ENCODE results near the gene JUP. TPM values are rescaled to one million over a fixed set of nuclear protein-coding genes. Genes with fewer than 3 reads are reported as not detected.

Gene JUP
- total and polyA plus RNA-seq, 2 of the 13 experiments (the other 11 are each of a cell fraction or from before 2014, with no cell fraction given), result 12.1 to 20.6 TPM

- TF ChIP-seq HINFP (CRISPR knock-in tag; IDR thresholded peaks at IDR 0.05; ENCODE audit: low read depth), result peak; percentile 78; the same call in 1 of the 2 replicates
- TF ChIP-seq TOE1 (CRISPR knock-in tag; IDR thresholded peaks at IDR 0.05), result no peak
- no peak; the same call in 1 of the 2 replicates for TF ChIP-seq ZBTB42 (CRISPR knock-in tag; IDR thresholded peaks at IDR 0.05)
- TF ChIP-seq ZNF720 (CRISPR knock-in tag; IDR thresholded peaks at IDR 0.05), result no peak
- TF ChIP-seq SP4 (CRISPR knock-in tag; IDR thresholded peaks at IDR 0.05), result no peak
- TF ChIP-seq NR2F2 (IDR thresholded peaks at IDR 0.05; ENCODE audit: borderline replicate concordance, low read depth), result no peak; the same call in 1 of the 2 replicates
- no peak for TF ChIP-seq ZNF790 (CRISPR knock-in tag; IDR thresholded peaks at IDR 0.05; ENCODE audit: borderline replicate concordance)
- TF ChIP-seq REXO4 (CRISPR knock-in tag; IDR thresholded peaks at IDR 0.05; ENCODE audit: borderline replicate concordance), result no peak
- TF ChIP-seq ZNF10 (CRISPR knock-in tag; IDR thresholded peaks at IDR 0.05; ENCODE audit: borderline replicate concordance, low read depth), result no peak
- peak; percentile 22; the same call in 1 of the 2 replicates for TF ChIP-seq RARA (CRISPR knock-in tag; IDR thresholded peaks at IDR 0.05)
- peak; percentile 56; the same call in 1 of the 2 replicates for TF ChIP-seq THRA (CRISPR knock-in tag; IDR thresholded peaks at IDR 0.05; ENCODE audit: borderline replicate concordance)
- TF ChIP-seq SALL1 (CRISPR knock-in tag; IDR thresholded peaks at IDR 0.05), result peak; percentile 77
- no peak for TF ChIP-seq ZNF761 (CRISPR knock-in tag; conservative IDR thresholded peaks at IDR 0.05)
- no peak for TF ChIP-seq MLXIP (CRISPR knock-in tag; IDR thresholded peaks at IDR 0.05; ENCODE audit: borderline replicate concordance)
- TF ChIP-seq PHB2 (IDR thresholded peaks at IDR 0.05; ENCODE audit: partially characterized antibody), result no peak
- peak; percentile 85 for TF ChIP-seq KDM2A (CRISPR knock-in tag; IDR thresholded peaks at IDR 0.05; ENCODE audit: borderline replicate concordance, low read depth)
- 0 out of 2 replicates have a peak, but pooled peaks have one; percentile 45 for TF ChIP-seq HMGXB3 (CRISPR knock-in tag; IDR thresholded peaks at IDR 0.05; ENCODE audit: borderline replicate concordance)
- no peak for TF ChIP-seq ZFP37 (CRISPR knock-in tag; IDR thresholded peaks at IDR 0.05; ENCODE audit: borderline replicate concordance)
These were observed 48.3 kb downstream of the JUP start (continued) for GRCh38 chr17:41738077-41738800.
